K562 (cell line): ENCODE results near the gene ZNF821. TPM values are rescaled to one million over a fixed set of nuclear protein-coding genes. Genes with fewer than 3 reads are reported as not detected.
A peak's percentile ranks its signal among the peaks of the same experiment; 100 is the strongest.

ENCODE experiments used
- ATAC-seq: fragments of 200-7000 bp; cut with Tn5 transposase; 3 replicates; pipeline ENCODE4 v1.9.1; 2020; ENCODE audit warnings: moderate library complexity
- BruUV-seq: library from RNA; stranded (reverse); fragments of 400-500 nt; replicated peaks from 2 replicates; lab custom pipeline; 2021; lab: Mats Ljungman, UMichigan
- CTCF ChIA-PET: fragments of 300-600 bp; formaldehyde crosslinking; extraction: SDS; loops from one replicate; lab custom pipeline; 2021; ENCODE audit warnings: low intra/inter-chr PET ratio; lab: Yijun Ruan, JAX
- POLR2A ChIA-PET: fragments of 300-600, 350-650 bp; sonication (Branson Sonifier 250); formaldehyde crosslinking; extraction: SDS; loops from one replicate; lab custom pipeline; 2021; ENCODE audit warnings: antibody characterized with exemption, inconsistent platforms; lab: Yijun Ruan, JAX
- DNase-seq, 4 experiments: peaks; one replicate each; pipeline versions ENCODE4 v3.0.0 to v3.0.0-alpha.2; 2011 to 2018; ENCODE audit warnings: low spot score in 3 of 4, mixed read lengths in 3 of 4; ENCODE audit errors: extremely low read depth in 1 of 4
- FAIRE-seq: peaks from 2 replicates; lab custom pipeline; 2011; peaks lifted over from hg19 to GRCh38; lab: Jason Lieb, UNC
- H2AFZ ChIP-seq: 2 replicates; pipeline ENCODE4 v1.6.0; 2011; ENCODE audit warnings: low read depth, low read length, control low read depth, inconsistent platforms
- H3K27ac ChIP-seq: fragments of 200-600 bp; 3 replicates; pipeline ENCODE4 v1.8.0; 2011; ENCODE audit warnings: low read depth, mild to moderate bottlenecking, control low read depth, inconsistent platforms, low read length, moderate library complexity, mixed read lengths; ENCODE audit errors: extremely low read depth
- H3K27me3 ChIP-seq, 2 experiments: fragments of 300-600 bp in 1 of 2; 2 replicates in 1 of 2; 3 replicates in 1 of 2; pipeline versions ENCODE4 v1.6.0 to v1.8.0; 2011; ENCODE audit warnings: inconsistent platforms in 2 of 2, low read length in 2 of 2, mild to moderate bottlenecking in 1 of 2, mixed read lengths in 1 of 2, moderate library complexity in 1 of 2; ENCODE audit not compliant: control insufficient read depth in 2 of 2, insufficient read depth in 2 of 2
- H3K36me3 ChIP-seq: fragments of 300-600 bp; 3 replicates; pipeline ENCODE4 v1.8.0; 2011; ENCODE audit warnings: mild to moderate bottlenecking, low read length, inconsistent platforms; ENCODE audit not compliant: control insufficient read depth, insufficient read depth
- H3K4me1 ChIP-seq, 2 experiments: fragments of 200-600 bp in 1 of 2; replicated peaks in 1 of 2; 2 replicates in 1 of 2; 3 replicates in 1 of 2; pipeline versions ENCODE4 v1.5.1 to v1.8.0; 2011; ENCODE audit warnings: inconsistent platforms in 2 of 2, low read length in 2 of 2, mild to moderate bottlenecking in 1 of 2, mixed read lengths in 1 of 2, moderate library complexity in 1 of 2; ENCODE audit not compliant: control insufficient read depth in 2 of 2, insufficient read depth in 2 of 2
- H3K4me2 ChIP-seq: 2 replicates; pipeline ENCODE4 v1.6.1; 2011; ENCODE audit warnings: low read length, control low read depth, inconsistent platforms, mixed read lengths; ENCODE audit not compliant: insufficient read depth
- H3K4me3 ChIP-seq: fragments of 200-600 bp; sonication (generic), shearing (Covaris generic); 2 replicates; pipeline ENCODE4 v1.5.1; 2016; ENCODE audit warnings: control low read depth, inconsistent platforms
- H3K79me2 ChIP-seq: fragments of 200-600 bp; 3 replicates; pipeline ENCODE4 v1.8.0; 2011; ENCODE audit warnings: low read length, inconsistent platforms; ENCODE audit not compliant: control insufficient read depth, insufficient read depth
- H3K9ac ChIP-seq, 2 experiments: 2 replicates each; pipeline versions ENCODE4 v1.6.0 to v1.6.1; 2011; ENCODE audit warnings: low read depth in 2 of 2, low read length in 2 of 2, control low read depth in 1 of 2, inconsistent platforms in 1 of 2, mild to moderate bottlenecking in 1 of 2, mixed read lengths in 1 of 2; ENCODE audit not compliant: insufficient read depth in 1 of 2
- H3K9me1 ChIP-seq: one replicate; pipeline ENCODE4 v1.6.0; 2011; ENCODE audit warnings: inconsistent platforms, mild to moderate bottlenecking, low read length, moderate library complexity; ENCODE audit not compliant: control insufficient read depth, insufficient read depth
- H3K9me3 ChIP-seq: replicated peaks from 2 replicates; pipeline ENCODE4 v1.5.1; 2011; ENCODE audit warnings: low read depth, low read length, inconsistent platforms; ENCODE audit not compliant: control insufficient read depth, insufficient read depth
- H4K20me1 ChIP-seq: replicated peaks from 2 replicates; pipeline ENCODE4 v1.6.1; 2011; ENCODE audit warnings: low read length, inconsistent platforms, mixed read lengths; ENCODE audit not compliant: control insufficient read depth, insufficient read depth
- CHD1 ChIP-seq: fragments of 200-600 bp; sonication (generic); IDR thresholded peaks from one replicate; pipeline ENCODE4 v1.6.1; 2012; ENCODE audit warnings: mild to moderate bottlenecking, moderate library complexity, low read length, inconsistent platforms
- DIDO1 ChIP-seq: fragments of 450-650 bp; IDR thresholded peaks from 2 replicates; pipeline ENCODE4 v1.6.1; 2016; ENCODE audit warnings: low read depth, missing biosample characterization, missing genetic modification characterization
- GABPB1 ChIP-seq: sonication (generic); formaldehyde crosslinking; IDR thresholded peaks from 2 replicates; pipeline ENCODE4 v1.8.0; 2022; ENCODE audit warnings: mild to moderate bottlenecking, missing genetic modification reagents
- HDAC6 ChIP-seq: IDR thresholded peaks from 2 replicates; pipeline ENCODE4 v1.6.1; 2012; ENCODE audit warnings: low read depth, mild to moderate bottlenecking, control low read depth, inconsistent platforms, low read length, moderate library complexity
- MBD2 ChIP-seq: sonication (generic); IDR thresholded peaks from 2 replicates; pipeline ENCODE4 v1.6.1; 2016; ENCODE audit warnings: low read depth, borderline replicate concordance
- MTA2 ChIP-seq: fragments of 450-650 bp; IDR thresholded peaks from 2 replicates; pipeline ENCODE4 v1.6.1; 2016; ENCODE audit warnings: low read depth
- MYC ChIP-seq, 2 experiments: fragments of 250-450 bp in 1 of 2; sonication (Bioruptor Pico) in 1 of 2; IDR thresholded peaks; 2 replicates each; pipeline versions ENCODE4 v1.5.1 to v1.6.1; 2012 to 2021; ENCODE audit warnings: low read depth in 2 of 2, borderline replicate concordance in 1 of 2, improper control_type of control experiment in 1 of 2, low read length in 1 of 2, mild to moderate bottlenecking in 1 of 2, moderate library complexity in 1 of 2
- SNIP1 ChIP-seq: fragments of 450-650 bp; IDR thresholded peaks from 2 replicates; pipeline ENCODE4 v1.7.1; 2017; ENCODE audit warnings: low read depth, mild to moderate bottlenecking
- ZNF121 ChIP-seq: sonication (generic); formaldehyde crosslinking; conservative IDR thresholded peaks from 2 replicates; pipeline ENCODE4 v1.8.0; 2022; ENCODE audit warnings: missing genetic modification reagents
- ZNF134 ChIP-seq: fragments of 250-450 bp; sonication (Bioruptor Pico); conservative IDR thresholded peaks from 2 replicates; pipeline ENCODE4 v1.4.0; 2020
- WGBS: fragments of 100-300 bp; shearing (Covaris generic); methylation state at CpG from one replicate; pipeline ENCODE4 v1.1.6; 2016; ENCODE audit warnings: low coverage, mixed read lengths; ENCODE audit not compliant: insufficient coverage; ENCODE audit errors: missing lambda C conversion rate; 5-methylcytosine and 5-hydroxymethylcytosine counted together
- in situ Hi-C: fragments of 300-500 bp; cut with MboI; formaldehyde crosslinking; loops from 4 replicates; pipeline ENCODE4 v1.15.0; 2018; ENCODE audit warnings: inconsistent platforms, mixed read lengths
- intact Hi-C: fragments of 100-400 bp; cut with micrococcal nuclease; formaldehyde crosslinking; loops from 2 replicates; pipeline ENCODE4 v1.14.2; 2022
- polyA plus RNA-seq, 8 experiments: library from polyadenylated mRNA; depleted of rRNA in 4 of 8; stranded (reverse) in 5 of 8; unstranded in 3 of 8; fragments of >200 nt; fragmentation: Nextera tagmentation in 2 of 8; fragmentation: Illumina TruSeq in 1 of 8; extraction: Ambion mirVana in 2 of 8; extraction: Trizol in 1 of 8; gene quantifications; 2 replicates each; pipeline versions ENCODE4 v1.2.1 to v1.2.3, GENCODE V29; 2011 to 2014; ENCODE audit warnings: inconsistent platforms in 1 of 8, missing spikeins in 1 of 8
- total RNA-seq, 7 experiments: library from RNA; depleted of rRNA in 6 of 7; stranded (reverse); fragments of >200 nt in 6 of 7; fragmentation: Illumina TruSeq in 2 of 7; extraction: Trizol in 2 of 7; gene quantifications; 2 replicates each; pipeline versions ENCODE4 v1.2.1 to v1.2.3, GENCODE V29; 2011 to 2021; ENCODE audit warnings: low replicate concordance in 1 of 7
- TF ChIP-seq, protein P1 (sequence below): sonication (generic); formaldehyde crosslinking; IDR thresholded peaks from 2 replicates; pipeline ENCODE4 v1.4.0; 2020; ENCODE audit warnings: mild to moderate bottlenecking, missing genetic modification reagents

The ZNF821 gene
- total and polyA plus RNA-seq, 9 of the 15 experiments (the other 6 are each of a cell fraction or from before 2014, with no cell fraction given), result 0.38 to 5.6 (median 3.6) TPM

DNA sequence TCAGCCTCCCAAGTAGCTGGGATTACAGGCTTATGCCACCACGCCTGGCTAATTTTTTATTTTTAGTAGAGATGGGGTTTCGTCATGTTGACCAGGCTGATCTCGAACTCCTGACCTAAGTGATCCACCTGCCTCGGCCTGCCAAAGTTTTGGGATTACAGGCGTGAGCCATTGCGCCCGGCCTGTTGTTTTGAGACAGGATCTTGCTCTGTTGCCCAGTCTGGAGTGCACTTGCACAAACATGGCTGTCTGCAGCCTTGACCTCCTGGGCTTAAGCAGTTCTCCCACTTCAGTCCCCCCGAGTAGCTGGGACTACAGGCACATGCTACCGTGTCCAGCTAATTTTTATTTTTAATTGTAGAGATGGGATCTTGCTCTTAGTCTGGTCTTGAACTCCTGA is 20.3 kb upstream of the ZNF821 start:
- POLR2A ChIA-PET, result interaction anchor here (0.6 to 1.2 kb wide), 4 partner anchors 8 to 15 kb away, joined by 3 to 8 read pairs (median 3); no protein-coding TSS in a partner anchor
- H3K36me3 ChIP-seq, result peaks cover 24% of the 10 kb centered on the region
- H3K79me2 ChIP-seq, result peaks cover 99% of the 10 kb centered on the region
- BruUV-seq, result no TSS peak
- H2AFZ ChIP-seq, result no peak overlapping the region
- TF ChIP-seq MBD2 (no peak), ZNF121 (CRISPR knock-in tag) (peak; percentile 91), CHD1 (no peak)
- DNase-seq (no peak), ATAC-seq (no peak), FAIRE-seq (no peak)
- CTCF ChIA-PET, result no interaction called here
- H3K9me3 ChIP-seq, result no peaks in the 10 kb centered on the region
- H3K4me1 ChIP-seq, result peaks cover 0 to 4% of the 10 kb centered on the region in 2 experiments; a peak in 2 of 5 replicates
- no peak overlapping the region for H3K4me2 ChIP-seq
- in situ Hi-C loops (no loop called here), intact Hi-C loops (no loop called here)
- H3K9ac ChIP-seq, result no peak overlapping the region; a peak in 1 of 4 replicates
- H3K27ac ChIP-seq, result no peak overlapping the region
- H3K4me3 ChIP-seq, result no peak overlapping the region
- peaks cover 29% of the 10 kb centered on the region; the same call in 1 of the 2 replicates for H4K20me1 ChIP-seq
- no peaks in the 10 kb centered on the region for H3K27me3 ChIP-seq
- WGBS, result 87% methylated on average over 9 of the region's 9 CpGs
- H3K9me1 ChIP-seq, result no peaks in the 10 kb centered on the region

DNA sequence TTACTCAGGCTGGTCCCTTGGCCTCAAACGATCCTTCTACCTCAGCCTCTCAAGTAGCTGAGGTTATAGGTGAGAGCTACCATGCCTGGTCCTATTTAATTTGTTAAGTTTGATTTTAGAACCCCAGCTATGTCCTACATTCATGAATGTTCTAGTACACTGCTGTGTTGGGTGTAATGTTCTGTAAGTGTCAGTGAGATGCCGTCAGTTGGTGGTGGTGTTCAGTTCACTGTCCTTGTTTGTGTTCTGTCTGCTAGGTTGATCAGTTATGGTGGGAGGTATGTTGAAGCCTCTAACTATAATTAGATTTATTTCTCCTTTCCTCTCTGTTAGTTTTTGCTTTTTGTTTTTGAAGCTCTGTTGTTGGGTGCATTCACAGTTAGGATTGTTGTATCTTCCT is 19.6 kb upstream of the ZNF821 start:
- Histone ChIP-seq H2AFZ (no peak overlapping the region), H3K36me3 (peaks cover 20% of the 10 kb centered on the region), H3K9me3 (no peaks in the 10 kb centered on the region), H3K4me2 (no peak overlapping the region), H4K20me1 (peaks cover 24% of the 10 kb centered on the region; the same call in 1 of the 2 replicates), H3K4me3 (no peak overlapping the region), H3K9me1 (no peaks in the 10 kb centered on the region), H3K27me3 (no peaks in the 10 kb centered on the region), H3K9ac (no peak overlapping the region), H3K27ac (no peak overlapping the region), H3K79me2 (peaks cover 99% of the 10 kb centered on the region), H3K4me1 (peaks cover 0 to 6% of the 10 kb centered on the region in 2 experiments; a peak in 3 of 5 replicates)
- intact Hi-C loops, result no loop called here
- BruUV-seq, result no TSS peak
- in situ Hi-C loops, result no loop called here
- 78% methylated on average over 2 of the region's 2 CpGs for WGBS
- POLR2A ChIA-PET, result interaction anchor here (0.6 to 1.5 kb wide), 6 partner anchors 8 to 15 kb away, joined by 3 to 5 read pairs (median 4); partner anchors contain the start of gene IST1
- FAIRE-seq, result no peak
- TF ChIP-seq, protein P1, sequence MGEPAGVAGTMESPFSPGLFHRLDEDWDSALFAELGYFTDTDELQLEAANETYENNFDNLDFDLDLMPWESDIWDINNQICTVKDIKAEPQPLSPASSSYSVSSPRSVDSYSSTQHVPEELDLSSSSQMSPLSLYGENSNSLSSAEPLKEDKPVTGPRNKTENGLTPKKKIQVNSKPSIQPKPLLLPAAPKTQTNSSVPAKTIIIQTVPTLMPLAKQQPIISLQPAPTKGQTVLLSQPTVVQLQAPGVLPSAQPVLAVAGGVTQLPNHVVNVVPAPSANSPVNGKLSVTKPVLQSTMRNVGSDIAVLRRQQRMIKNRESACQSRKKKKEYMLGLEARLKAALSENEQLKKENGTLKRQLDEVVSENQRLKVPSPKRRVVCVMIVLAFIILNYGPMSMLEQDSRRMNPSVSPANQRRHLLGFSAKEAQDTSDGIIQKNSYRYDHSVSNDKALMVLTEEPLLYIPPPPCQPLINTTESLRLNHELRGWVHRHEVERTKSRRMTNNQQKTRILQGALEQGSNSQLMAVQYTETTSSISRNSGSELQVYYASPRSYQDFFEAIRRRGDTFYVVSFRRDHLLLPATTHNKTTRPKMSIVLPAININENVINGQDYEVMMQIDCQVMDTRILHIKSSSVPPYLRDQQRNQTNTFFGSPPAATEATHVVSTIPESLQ (CRISPR knock-in tag), result no peak
- TF ChIP-seq GABPB1 (CRISPR knock-in tag) (no peak), SNIP1 (no peak), MTA2 (no peak), DIDO1 (tag) (no peak), HDAC6 (no peak), MYC (IDR thresholded peaks at IDR 0.05; ENCODE audit: low read depth, low read length) (no peak), MYC (CRISPR knock-in tag; IDR thresholded peaks at IDR 0.05; ENCODE audit: borderline replicate concordance, low read depth) (no peak), ZNF134 (CRISPR knock-in tag) (no peak)
- CTCF ChIA-PET, result no interaction called here
- ATAC-seq, result no peak; the same call in 2 of the 3 replicates
- no peak for DNase-seq
